DOHH2 (cell line): Measurements from ENCODE around the gene ROBO2.

Experiments used
- H3F3A ChIP-seq: fragments of 200-600 bp; sonication (generic), shearing (Covaris generic); 2 replicates; pipeline ENCODE4 v1.6.0; 2016; ENCODE audit warnings: antibody characterized with exemption, mild to moderate bottlenecking; ENCODE audit not compliant: control insufficient read depth, insufficient read depth
- H3K27ac ChIP-seq: fragments of 200-600 bp; sonication (generic); 2 replicates; pipeline ENCODE4 v1.5.1; 2014; ENCODE audit warnings: low read depth, mild to moderate bottlenecking, low read length, moderate library complexity
- H3K27me3 ChIP-seq: fragments of 200-600 bp; sonication (generic); 2 replicates; pipeline ENCODE4 v1.6.1; 2014; ENCODE audit warnings: mild to moderate bottlenecking, low read length, mixed read lengths; ENCODE audit not compliant: control insufficient read depth
- H3K36me3 ChIP-seq: fragments of 200-600 bp; sonication (generic); 2 replicates; pipeline ENCODE4 v1.6.1; 2014; ENCODE audit warnings: mild to moderate bottlenecking, low read length, moderate library complexity, mixed read lengths; ENCODE audit not compliant: control insufficient read depth
- H3K4me1 ChIP-seq: fragments of 200-600 bp; sonication (generic); 2 replicates; pipeline ENCODE4 v1.6.1; 2014; ENCODE audit warnings: mild to moderate bottlenecking, low read length, mixed read lengths; ENCODE audit not compliant: control insufficient read depth
- H3K4me2 ChIP-seq: fragments of 200-600 bp; sonication (generic); 2 replicates; pipeline ENCODE4 v1.6.0; 2014; ENCODE audit warnings: mild to moderate bottlenecking, low read length, moderate library complexity
- H3K4me3 ChIP-seq: fragments of 200-600 bp; sonication (generic); 2 replicates; pipeline ENCODE4 v1.5.1; 2014; ENCODE audit warnings: mild to moderate bottlenecking, low read length, mixed read lengths
- H3K79me2 ChIP-seq: fragments of 200-600 bp; sonication (generic); 2 replicates; pipeline ENCODE4 v1.6.1; 2014; ENCODE audit warnings: mild to moderate bottlenecking, low read length, mixed read lengths; ENCODE audit not compliant: control insufficient read depth
- H3K9me2 ChIP-seq: fragments of 200-600 bp; sonication (generic); replicated peaks from 2 replicates; pipeline ENCODE4 v1.6.1; 2014; ENCODE audit warnings: mild to moderate bottlenecking, low read length, mixed read lengths; ENCODE audit not compliant: control insufficient read depth
- H3K9me3 ChIP-seq: fragments of 200-600 bp; sonication (generic); 2 replicates; pipeline ENCODE4 v1.6.1; 2014; ENCODE audit warnings: antibody characterized with exemption, low read length, mixed read lengths; ENCODE audit not compliant: control insufficient read depth, insufficient read depth
- H4K20me1 ChIP-seq: fragments of 200-600 bp; sonication (generic); 2 replicates; pipeline ENCODE4 v1.6.0; 2014; ENCODE audit warnings: low read depth, mild to moderate bottlenecking, antibody characterized with exemption, low read length, moderate library complexity; ENCODE audit not compliant: control insufficient read depth, insufficient read depth
- EZH2phosphoT487 ChIP-seq: fragments of 200-600 bp; sonication (generic); IDR thresholded peaks from 2 replicates; pipeline ENCODE4 v1.6.1; 2017; ENCODE audit warnings: borderline replicate concordance, mild to moderate bottlenecking, antibody characterized with exemption, low read length, moderate library complexity, mixed read lengths
- TF ChIP-seq, protein P1 (sequence below): fragments of 200-600 bp; sonication (generic); IDR thresholded peaks from one replicate; pipeline ENCODE4 v1.5.1; 2014; ENCODE audit warnings: antibody characterized with exemption, mild to moderate bottlenecking, low read depth, low read length; ENCODE audit not compliant: poor library complexity, severe bottlenecking

The ROBO2 gene

DNA sequence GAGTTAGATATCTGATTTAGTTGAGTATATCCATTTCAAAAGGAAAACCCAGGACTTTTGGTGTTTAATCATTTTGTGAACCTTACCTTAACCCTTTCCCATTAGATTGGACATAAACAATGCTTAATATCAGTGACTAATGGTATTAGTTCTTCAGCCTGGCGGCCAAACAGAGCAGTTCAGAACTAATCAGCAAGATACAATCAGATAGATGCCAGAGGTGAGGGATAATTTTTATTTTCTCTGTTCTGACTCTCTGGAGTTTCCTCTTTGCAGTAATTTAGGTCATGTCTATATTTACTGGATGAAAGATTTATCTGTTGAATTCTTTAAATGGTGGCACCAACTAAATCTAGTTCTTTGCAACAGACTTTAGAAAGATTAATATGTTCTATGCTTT lies 337.8 kb downstream of the ROBO2 start:
- H4K20me1 ChIP-seq, result no peaks in the 10 kb centered on the region
- H3K79me2 ChIP-seq, result no peaks in the 10 kb centered on the region
- no peaks in the 10 kb centered on the region for H3K9me3 ChIP-seq
- no peaks in the 10 kb centered on the region for H3K27me3 ChIP-seq
- H3K36me3 ChIP-seq, result no peaks in the 10 kb centered on the region
- no peak overlapping the region for H3K4me3 ChIP-seq
- no peak overlapping the region for H3K27ac ChIP-seq
- H3K4me2 ChIP-seq, result no peak overlapping the region
- H3K4me1 ChIP-seq, result no peaks in the 10 kb centered on the region
- TF ChIP-seq, protein P1, sequence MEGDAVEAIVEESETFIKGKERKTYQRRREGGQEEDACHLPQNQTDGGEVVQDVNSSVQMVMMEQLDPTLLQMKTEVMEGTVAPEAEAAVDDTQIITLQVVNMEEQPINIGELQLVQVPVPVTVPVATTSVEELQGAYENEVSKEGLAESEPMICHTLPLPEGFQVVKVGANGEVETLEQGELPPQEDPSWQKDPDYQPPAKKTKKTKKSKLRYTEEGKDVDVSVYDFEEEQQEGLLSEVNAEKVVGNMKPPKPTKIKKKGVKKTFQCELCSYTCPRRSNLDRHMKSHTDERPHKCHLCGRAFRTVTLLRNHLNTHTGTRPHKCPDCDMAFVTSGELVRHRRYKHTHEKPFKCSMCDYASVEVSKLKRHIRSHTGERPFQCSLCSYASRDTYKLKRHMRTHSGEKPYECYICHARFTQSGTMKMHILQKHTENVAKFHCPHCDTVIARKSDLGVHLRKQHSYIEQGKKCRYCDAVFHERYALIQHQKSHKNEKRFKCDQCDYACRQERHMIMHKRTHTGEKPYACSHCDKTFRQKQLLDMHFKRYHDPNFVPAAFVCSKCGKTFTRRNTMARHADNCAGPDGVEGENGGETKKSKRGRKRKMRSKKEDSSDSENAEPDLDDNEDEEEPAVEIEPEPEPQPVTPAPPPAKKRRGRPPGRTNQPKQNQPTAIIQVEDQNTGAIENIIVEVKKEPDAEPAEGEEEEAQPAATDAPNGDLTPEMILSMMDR, result no peak
- TF ChIP-seq EZH2phosphoT487, result no peak
- no peaks in the 10 kb centered on the region for H3F3A ChIP-seq
- H3K9me2 ChIP-seq, result no peaks in the 10 kb centered on the region

DNA sequence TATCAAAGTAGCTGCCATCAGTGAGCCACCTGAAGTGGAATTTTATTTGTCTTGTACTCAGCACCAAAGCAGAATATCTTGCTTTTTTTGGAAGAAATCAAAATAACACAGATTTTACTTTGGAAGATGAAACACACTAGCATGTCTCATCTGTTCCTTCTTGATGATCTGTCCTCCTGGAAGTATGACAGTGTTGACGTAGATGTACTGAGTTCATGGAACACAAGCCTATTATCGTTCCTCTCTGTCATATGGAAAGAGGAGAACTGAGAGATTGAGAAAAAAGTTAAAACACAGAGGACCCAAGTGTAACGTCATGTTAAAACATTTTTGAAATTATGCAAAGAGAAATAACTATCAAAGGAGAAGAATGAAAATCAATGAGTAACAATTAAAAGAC lies 340.2 kb downstream of the ROBO2 start:
- Histone ChIP-seq H3F3A (no peaks in the 10 kb centered on the region), H3K27ac (no peak overlapping the region), H3K9me2 (no peaks in the 10 kb centered on the region), H3K27me3 (no peaks in the 10 kb centered on the region), H4K20me1 (no peaks in the 10 kb centered on the region), H3K4me2 (no peak overlapping the region), H3K4me3 (no peak overlapping the region), H3K36me3 (no peaks in the 10 kb centered on the region), H3K9me3 (no peaks in the 10 kb centered on the region), H3K79me2 (no peaks in the 10 kb centered on the region), H3K4me1 (no peaks in the 10 kb centered on the region)
- TF ChIP-seq, protein P1, result no peak
- TF ChIP-seq EZH2phosphoT487, result no peak

GRCh38 chr3:77381431-77381830 lies 341.5 kb downstream of the ROBO2 start:
- Histone ChIP-seq H3K36me3 (no peaks in the 10 kb centered on the region), H3K27ac (no peak overlapping the region), H3K4me2 (no peak overlapping the region), H3K27me3 (no peaks in the 10 kb centered on the region), H4K20me1 (no peaks in the 10 kb centered on the region), H3K4me1 (no peaks in the 10 kb centered on the region), H3K79me2 (no peaks in the 10 kb centered on the region), H3F3A (no peaks in the 10 kb centered on the region), H3K9me2 (no peaks in the 10 kb centered on the region), H3K4me3 (no peak overlapping the region), H3K9me3 (no peaks in the 10 kb centered on the region)
- no peak for TF ChIP-seq EZH2phosphoT487
- TF ChIP-seq, protein P1, result no peak

- Histone ChIP-seq H3K4me3 (no peak overlapping the region), H3K9me3 (no peaks in the 10 kb centered on the region), H3F3A (no peaks in the 10 kb centered on the region), H4K20me1 (no peaks in the 10 kb centered on the region), H3K4me1 (no peaks in the 10 kb centered on the region), H3K4me2 (no peak overlapping the region), H3K36me3 (no peaks in the 10 kb centered on the region), H3K9me2 (no peaks in the 10 kb centered on the region), H3K79me2 (no peaks in the 10 kb centered on the region), H3K27ac (no peak overlapping the region), H3K27me3 (no peaks in the 10 kb centered on the region)
- TF ChIP-seq, protein P1, result no peak
- TF ChIP-seq EZH2phosphoT487, result no peak
Measured at GRCh38 chr3:77392181-77392580, 352.3 kb downstream of the ROBO2 start.
